ENCODE measurements around the gene HIPK3.

HIPK3 gene

GRCh38 chr11:33268945-33269540 lies 11.9 kb downstream of the HIPK3 start:
- DNase-seq, result no peak
- TF ChIP-seq POLR2A (IDR thresholded peaks at IDR 0.05; ENCODE audit: low read length) (no peak), GATA1 (IDR thresholded peaks at IDR 0.05; ENCODE audit: low read depth, low read length) (no peak)

DNA sequence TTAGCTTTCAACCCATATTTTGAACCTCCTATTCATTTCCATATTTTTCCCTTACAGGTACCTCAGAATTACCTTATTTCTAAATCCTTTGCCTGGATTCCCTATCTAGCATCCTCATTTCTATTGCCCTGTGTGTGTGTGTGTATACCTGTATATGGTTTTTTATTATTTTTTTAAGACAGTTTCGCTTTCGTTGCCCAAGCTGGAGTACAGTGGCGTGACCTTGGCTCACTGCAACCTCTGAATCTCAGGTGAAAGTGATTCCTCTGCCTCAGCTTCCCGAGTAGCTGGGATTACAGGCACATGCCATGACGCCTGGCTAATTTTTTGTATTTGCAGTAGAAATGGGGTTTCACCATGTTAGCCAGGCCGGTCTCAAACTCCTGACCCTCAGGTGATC lies 12.6 kb downstream of the HIPK3 start:
- no peak for DNase-seq
- TF ChIP-seq POLR2A (IDR thresholded peaks at IDR 0.05; ENCODE audit: low read length) (no peak), GATA1 (IDR thresholded peaks at IDR 0.05; ENCODE audit: low read depth, low read length) (no peak)

- no peak for TF ChIP-seq GATA1 (IDR thresholded peaks at IDR 0.05; ENCODE audit: low read depth, low read length)
- TF ChIP-seq POLR2A (IDR thresholded peaks at IDR 0.05; ENCODE audit: low read length), result no peak
- DNase-seq, result no peak
Measured at GRCh38 chr11:33271059-33271458, 13.9 kb downstream of the HIPK3 start.

GRCh38 chr11:33272338-33273107 lies 15.3 kb downstream of the HIPK3 start:
- no peak for DNase-seq
- TF ChIP-seq POLR2A (IDR thresholded peaks at IDR 0.05; ENCODE audit: low read length) (no peak), GATA1 (IDR thresholded peaks at IDR 0.05; ENCODE audit: low read depth, low read length) (no peak)

DNA sequence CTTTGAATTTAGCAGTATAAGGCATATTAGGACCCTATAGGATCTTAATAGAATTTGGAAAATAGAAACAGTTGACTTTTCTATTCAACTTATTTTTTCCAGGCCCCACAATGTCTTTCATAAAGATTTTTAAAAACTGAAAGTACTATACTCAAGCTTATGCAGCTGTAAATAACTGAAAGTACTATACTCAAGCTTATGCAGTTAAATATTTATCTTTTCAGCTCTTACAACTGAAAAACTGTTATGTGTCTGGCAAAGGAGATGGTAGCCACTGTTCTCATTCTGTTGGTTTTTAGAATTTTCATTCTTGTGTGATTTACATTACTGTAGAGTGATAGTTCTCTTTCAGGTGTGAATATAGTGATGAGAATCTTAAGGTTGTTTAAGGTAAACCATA lies 16.5 kb downstream of the HIPK3 start:
- no peak for DNase-seq
- TF ChIP-seq POLR2A (IDR thresholded peaks at IDR 0.05; ENCODE audit: low read length) (no peak), GATA1 (IDR thresholded peaks at IDR 0.05; ENCODE audit: low read depth, low read length) (no peak)

GRCh38 chr11:33280411-33280810 lies 23.2 kb downstream of the HIPK3 start:
- DNase-seq, result no peak
- no peak for TF ChIP-seq POLR2A (IDR thresholded peaks at IDR 0.05; ENCODE audit: low read length)
- TF ChIP-seq GATA1 (IDR thresholded peaks at IDR 0.05; ENCODE audit: low read depth, low read length), result no peak

DNA sequence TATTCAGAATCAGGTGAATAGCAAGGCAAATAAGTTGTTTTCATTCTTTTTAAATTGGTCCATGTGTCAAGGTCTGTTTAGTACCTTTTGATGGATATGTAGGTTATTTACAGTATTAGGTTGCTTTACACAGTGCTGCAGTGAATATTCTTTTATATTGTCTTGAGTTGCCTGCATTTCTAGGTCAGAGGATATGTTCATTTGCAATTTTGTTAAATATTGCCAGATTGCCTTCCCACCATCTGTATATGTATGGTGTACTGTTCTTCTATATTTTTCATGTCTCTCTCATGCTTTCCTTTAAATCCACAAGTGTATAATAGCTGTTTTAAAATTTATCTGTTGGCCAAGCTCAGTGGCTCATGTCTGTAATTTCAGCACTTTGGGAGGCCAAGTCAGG lies 24.6 kb downstream of the HIPK3 start:
- no peak for TF ChIP-seq POLR2A (IDR thresholded peaks at IDR 0.05; ENCODE audit: low read length)
- TF ChIP-seq GATA1 (IDR thresholded peaks at IDR 0.05; ENCODE audit: low read depth, low read length), result no peak
- no peak for DNase-seq

GRCh38 chr11:33284818-33285217 lies 27.6 kb downstream of the HIPK3 start:
- no peak for TF ChIP-seq GATA1 (IDR thresholded peaks at IDR 0.05; ENCODE audit: low read depth, low read length)
- TF ChIP-seq POLR2A (IDR thresholded peaks at IDR 0.05; ENCODE audit: low read length), result no peak
- DNase-seq, result no peak

GRCh38 chr11:33290319-33290718 lies 33.1 kb downstream of the HIPK3 start:
- TF ChIP-seq POLR2A (IDR thresholded peaks at IDR 0.05; ENCODE audit: low read length), result no peak
- no peak for TF ChIP-seq GATA1 (IDR thresholded peaks at IDR 0.05; ENCODE audit: low read depth, low read length)
- no peak for DNase-seq

DNA sequence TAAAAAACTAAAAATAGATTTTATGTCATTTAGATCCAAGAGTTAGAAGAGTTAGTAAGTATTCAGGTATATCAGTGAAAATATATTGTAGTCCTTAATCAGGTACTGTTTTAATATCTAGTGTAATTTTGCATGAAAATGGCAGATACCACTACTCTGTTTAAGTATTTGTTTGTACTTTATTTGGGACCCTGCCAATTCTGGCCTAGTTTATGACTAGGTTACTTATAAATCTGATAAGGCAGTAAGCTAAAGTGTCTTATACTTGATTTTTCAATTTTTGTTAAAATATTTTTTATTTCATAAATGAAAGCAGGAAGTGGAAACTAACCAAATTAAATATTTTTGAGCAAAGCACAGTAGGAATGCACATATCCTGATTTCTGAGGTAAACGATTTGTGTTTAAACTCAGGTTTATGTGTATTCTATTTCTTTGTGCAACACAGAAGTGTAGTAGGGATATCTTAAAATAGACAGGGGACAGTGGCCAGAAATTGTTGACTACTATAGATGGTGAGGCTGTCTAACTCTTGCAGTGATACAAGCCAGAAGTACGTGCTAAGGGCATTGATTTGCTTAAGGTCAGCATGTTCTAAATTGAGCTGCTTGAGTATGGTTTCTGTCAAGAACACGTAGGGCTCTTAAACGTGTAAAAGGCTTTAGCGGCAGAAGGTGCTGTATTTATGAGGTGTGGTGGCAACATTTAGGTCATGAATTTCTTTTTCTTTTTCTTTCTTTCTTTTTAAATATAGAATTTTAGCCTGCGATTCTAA lies 34.0 kb downstream of the HIPK3 start:
- TF ChIP-seq POLR2A (IDR thresholded peaks at IDR 0.05; ENCODE audit: low read length) (no peak), GATA1 (IDR thresholded peaks at IDR 0.05; ENCODE audit: low read depth, low read length) (no peak)
- DNase-seq, result peak; percentile 4 to 14

GRCh38 chr11:33292311-33292710 lies 35.1 kb downstream of the HIPK3 start:
- no peak for DNase-seq
- TF ChIP-seq GATA1 (IDR thresholded peaks at IDR 0.05; ENCODE audit: low read depth, low read length) (no peak), POLR2A (IDR thresholded peaks at IDR 0.05; ENCODE audit: low read length) (no peak)

- no peak for TF ChIP-seq POLR2A (IDR thresholded peaks at IDR 0.05; ENCODE audit: low read length)
- TF ChIP-seq GATA1 (IDR thresholded peaks at IDR 0.05; ENCODE audit: low read depth, low read length), result no peak
- no peak for DNase-seq
Measured at GRCh38 chr11:33294224-33294623, 37.0 kb downstream of the HIPK3 start.

DNA sequence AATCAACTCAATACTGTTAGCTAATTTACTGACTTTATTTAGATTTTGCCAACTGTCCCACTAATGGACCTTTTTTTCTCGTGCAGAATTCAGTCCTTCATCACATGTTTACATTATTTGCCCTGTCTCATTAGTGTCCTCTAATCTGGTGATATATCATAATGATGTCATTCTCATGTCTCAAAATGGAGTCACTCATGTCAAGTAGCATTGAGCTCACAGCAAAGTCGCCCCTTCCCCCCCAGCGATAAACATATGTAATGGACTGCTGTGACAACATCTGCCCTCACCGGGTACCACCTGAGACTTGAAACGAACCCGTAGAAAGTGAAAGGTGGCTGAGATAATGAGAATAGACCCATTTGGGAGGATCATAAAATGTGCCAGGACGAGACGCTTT lies 37.6 kb downstream of the HIPK3 start:
- no peak for DNase-seq
- TF ChIP-seq POLR2A (IDR thresholded peaks at IDR 0.05; ENCODE audit: low read length), result no peak
- no peak for TF ChIP-seq GATA1 (IDR thresholded peaks at IDR 0.05; ENCODE audit: low read depth, low read length)

DNA sequence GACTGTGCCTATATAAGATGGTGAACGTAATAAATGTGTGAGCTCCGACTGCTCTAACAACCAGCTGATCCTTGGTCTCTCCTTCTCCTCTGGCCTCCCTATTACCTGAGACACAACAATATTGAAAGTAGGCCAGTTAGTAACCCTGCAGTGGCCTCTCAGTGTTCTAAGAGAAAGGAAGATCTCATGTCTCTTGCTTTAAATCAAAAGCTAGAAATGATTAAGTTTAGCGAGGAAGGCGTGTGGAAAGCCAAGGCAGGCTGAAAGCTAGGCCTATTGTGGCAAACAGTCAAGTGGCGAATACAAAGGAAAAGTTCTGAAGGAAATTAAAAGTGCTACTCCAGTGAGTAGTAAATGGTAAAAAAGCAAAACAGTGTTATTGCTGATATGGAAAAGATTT lies 39.5 kb downstream of the HIPK3 start:
- no peak for DNase-seq
- no peak for TF ChIP-seq GATA1 (IDR thresholded peaks at IDR 0.05; ENCODE audit: low read depth, low read length)
- no peak for TF ChIP-seq POLR2A (IDR thresholded peaks at IDR 0.05; ENCODE audit: low read length)
